Effector memory CD4-positive, alpha-beta T cell (primary cell): ENCODE results near the gene PHYH.

Experiments used
- DNase-seq, 3 donors: peaks; one replicate each; pipeline ENCODE4 v3.0.0-alpha.2; 2020
- H3K27ac ChIP-seq: 2 replicates; pipeline ENCODE4 v1.7.0; 2013; ENCODE audit warnings: mild to moderate bottlenecking, low read length, moderate library complexity; ENCODE audit not compliant: insufficient read depth, poor library complexity, severe bottlenecking
- H3K27me3 ChIP-seq: replicated peaks from 2 replicates; pipeline ENCODE4 v1.7.0; 2013; ENCODE audit warnings: mild to moderate bottlenecking, low read length; ENCODE audit not compliant: insufficient read depth, control insufficient read depth, poor library complexity, severe bottlenecking
- H3K36me3 ChIP-seq: 2 replicates; pipeline ENCODE4 v1.7.0; 2013; ENCODE audit warnings: mild to moderate bottlenecking, low read length, moderate library complexity; ENCODE audit not compliant: control insufficient read depth, insufficient read depth
- H3K4me1 ChIP-seq: 2 replicates; pipeline ENCODE4 v1.7.0; 2013; ENCODE audit warnings: low read length, mild to moderate bottlenecking; ENCODE audit not compliant: control insufficient read depth, insufficient read depth, poor library complexity, severe bottlenecking
- H3K4me3 ChIP-seq: 2 replicates; pipeline ENCODE4 v1.7.0; 2013; ENCODE audit warnings: low read length, low read depth, mild to moderate bottlenecking; ENCODE audit not compliant: insufficient read depth, poor library complexity, severe bottlenecking
- H3K9me3 ChIP-seq: 2 replicates; pipeline ENCODE4 v1.7.0; 2013; ENCODE audit warnings: mild to moderate bottlenecking, low read length, moderate library complexity; ENCODE audit not compliant: control insufficient read depth

PHYH gene

DNA sequence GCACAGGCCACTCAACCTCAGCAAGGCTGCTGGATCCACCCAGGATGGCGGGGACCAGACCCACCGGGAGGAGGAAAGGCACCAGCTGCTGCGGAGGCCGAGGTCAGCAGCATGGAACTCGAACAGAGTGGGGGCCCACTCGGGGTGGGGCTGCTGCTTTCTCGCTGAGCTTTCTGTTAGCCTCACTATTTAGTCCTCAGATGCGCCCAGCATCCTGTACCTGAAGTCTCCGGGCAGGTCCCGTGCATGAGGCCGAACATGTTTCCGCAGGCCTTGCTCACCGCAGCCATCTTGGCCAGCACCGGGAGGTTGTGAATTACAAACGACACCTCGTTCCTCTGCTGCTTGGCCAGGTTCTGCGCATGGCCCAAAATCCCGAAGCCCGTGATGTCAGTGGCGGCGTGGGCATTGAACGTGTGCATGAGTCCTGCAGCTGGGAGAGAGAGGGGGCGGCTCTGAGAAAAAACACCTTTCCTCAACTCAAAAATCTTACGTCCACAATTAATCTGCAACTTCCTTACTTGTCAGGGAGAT is 22.8 kb upstream of the PHYH start:
- no peak overlapping the region for H3K4me3 ChIP-seq
- no peaks in the 10 kb centered on the region for H3K9me3 ChIP-seq
- no peaks in the 10 kb centered on the region for H3K4me1 ChIP-seq
- no peaks in the 10 kb centered on the region for H3K27me3 ChIP-seq
- peaks cover 52% of the 10 kb centered on the region for H3K36me3 ChIP-seq
- DNase-seq: no peak
- no peak overlapping the region for H3K27ac ChIP-seq

DNA sequence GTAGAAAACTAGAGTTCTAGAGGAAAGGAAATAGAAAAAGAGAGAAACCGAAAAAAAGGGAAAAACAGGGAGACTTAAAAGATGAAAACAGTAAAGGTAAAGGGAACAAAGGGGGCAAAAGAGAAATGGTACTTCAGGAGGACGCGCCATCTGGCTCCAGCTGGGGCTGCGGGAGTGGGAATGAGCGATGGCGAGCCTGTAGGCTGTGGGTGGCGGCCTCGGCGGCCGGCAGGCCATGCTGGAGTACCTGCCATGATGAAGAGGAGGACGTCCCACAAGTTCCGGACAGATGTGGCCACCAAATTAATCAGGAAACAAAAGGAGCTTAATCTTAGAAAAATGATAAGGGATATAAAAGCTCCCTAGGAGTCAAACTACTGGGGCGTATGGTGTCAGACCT is 21.7 kb upstream of the PHYH start:
- Histone ChIP-seq H3K27ac (no peak overlapping the region), H3K27me3 (no peaks in the 10 kb centered on the region), H3K36me3 (peaks cover 45% of the 10 kb centered on the region), H3K4me3 (no peak overlapping the region), H3K4me1 (no peaks in the 10 kb centered on the region), H3K9me3 (no peaks in the 10 kb centered on the region)
- DNase-seq: no peak

DNA sequence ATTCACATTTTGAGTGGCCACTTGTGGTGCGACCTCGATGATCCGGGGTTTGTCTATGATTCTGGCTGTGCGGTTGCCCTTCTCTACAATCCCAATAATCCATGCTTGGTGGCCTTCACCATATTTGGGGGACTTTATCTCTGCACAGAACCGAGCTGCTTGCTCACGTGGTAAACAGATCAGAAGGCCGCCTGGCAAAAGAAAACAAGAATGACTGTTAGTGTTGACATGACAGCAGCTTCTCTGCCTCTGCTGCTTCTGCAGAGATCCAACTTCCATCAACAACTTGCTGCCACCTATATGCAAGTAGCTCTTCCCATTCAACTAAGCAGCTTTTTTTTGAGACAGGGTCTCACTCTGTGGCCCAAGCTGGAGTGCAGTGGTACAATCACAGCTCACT is 19.3 kb upstream of the PHYH start:
- no peaks in the 10 kb centered on the region for H3K4me1 ChIP-seq
- H3K27ac ChIP-seq: no peak overlapping the region
- no peak for DNase-seq
- H3K9me3 ChIP-seq: no peaks in the 10 kb centered on the region
- H3K4me3 ChIP-seq: no peak overlapping the region
- H3K27me3 ChIP-seq: no peaks in the 10 kb centered on the region
- H3K36me3 ChIP-seq: peaks cover 25% of the 10 kb centered on the region

DNA sequence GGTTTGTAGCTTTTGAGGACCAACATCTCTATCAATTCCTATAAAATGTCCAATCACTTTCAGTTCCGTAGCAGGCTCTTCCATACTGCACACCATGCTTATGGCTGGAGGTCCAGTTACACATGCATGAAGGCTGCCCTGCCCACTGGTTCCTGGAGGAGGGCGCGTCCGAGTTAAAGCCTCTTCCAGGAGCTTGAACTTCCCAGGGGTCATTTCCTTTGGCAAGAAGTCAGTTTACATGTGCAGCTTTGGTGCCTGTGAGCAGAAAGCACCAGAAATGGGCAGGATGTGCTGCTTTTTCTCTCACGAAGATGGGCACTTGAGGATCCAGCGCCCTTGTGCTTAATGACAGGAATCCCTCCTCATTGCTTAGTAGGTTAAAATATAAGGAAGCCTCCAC is 17.6 kb upstream of the PHYH start:
- DNase-seq: no peak
- Histone ChIP-seq H3K4me1 (no peaks in the 10 kb centered on the region), H3K27ac (no peak overlapping the region), H3K36me3 (peaks cover 18% of the 10 kb centered on the region), H3K9me3 (no peaks in the 10 kb centered on the region), H3K27me3 (no peaks in the 10 kb centered on the region), H3K4me3 (no peak overlapping the region)

DNA sequence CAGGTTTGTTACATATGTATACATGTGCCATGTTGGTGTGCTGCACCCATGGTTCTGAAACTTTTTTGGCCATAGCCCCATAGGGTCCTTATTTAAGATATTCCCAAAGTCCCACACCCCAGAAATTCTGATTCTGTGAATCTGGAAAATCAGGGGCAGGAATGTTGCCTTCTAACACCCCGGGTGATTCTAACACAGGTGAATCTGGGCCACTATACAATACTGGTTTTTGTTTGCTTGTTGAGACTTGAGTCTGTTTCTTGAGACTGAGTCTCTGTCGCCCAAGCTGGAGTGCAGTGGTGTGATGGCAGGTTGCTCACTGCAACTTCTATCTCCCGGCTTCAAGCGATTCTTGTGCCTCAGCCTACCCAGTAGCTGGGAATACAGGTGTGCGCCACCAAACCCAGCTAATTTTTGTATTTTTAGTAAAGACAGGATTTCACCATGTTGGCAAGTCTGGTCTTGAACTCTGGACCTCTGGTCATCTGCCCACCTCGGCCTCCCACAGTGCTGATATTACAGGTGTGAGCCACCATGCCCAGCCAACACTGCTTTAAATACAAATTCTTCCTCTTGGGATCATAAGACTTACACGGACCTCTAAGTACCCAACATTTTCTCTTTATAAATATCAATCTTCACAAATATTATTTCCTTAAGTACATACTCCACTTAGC is 16.9 kb upstream of the PHYH start:
- Histone ChIP-seq H3K27ac (no peak overlapping the region), H3K36me3 (peaks cover 14% of the 10 kb centered on the region), H3K4me3 (no peak overlapping the region), H3K4me1 (no peaks in the 10 kb centered on the region), H3K27me3 (no peaks in the 10 kb centered on the region), H3K9me3 (no peaks in the 10 kb centered on the region)
- no peak for DNase-seq

DNA sequence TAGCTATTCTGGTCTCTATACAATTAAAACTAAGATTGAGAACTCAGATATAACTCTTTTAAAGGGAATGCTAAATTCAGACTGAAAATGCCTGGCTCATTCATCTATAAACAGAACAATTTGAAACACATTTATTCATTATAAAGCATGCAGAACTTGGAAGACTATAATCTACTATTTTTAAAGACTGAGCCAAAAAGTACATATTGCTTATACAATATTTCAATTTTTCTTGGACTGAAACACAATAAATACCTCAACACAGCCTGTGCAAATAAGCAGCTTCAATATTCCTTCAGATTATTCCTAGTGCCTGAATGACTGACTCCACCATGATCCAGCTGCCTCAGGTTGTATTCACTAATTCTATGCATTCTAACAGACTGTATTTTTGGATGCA is 15.5 kb upstream of the PHYH start:
- no peak for DNase-seq
- no peak overlapping the region for H3K27ac ChIP-seq

DNA sequence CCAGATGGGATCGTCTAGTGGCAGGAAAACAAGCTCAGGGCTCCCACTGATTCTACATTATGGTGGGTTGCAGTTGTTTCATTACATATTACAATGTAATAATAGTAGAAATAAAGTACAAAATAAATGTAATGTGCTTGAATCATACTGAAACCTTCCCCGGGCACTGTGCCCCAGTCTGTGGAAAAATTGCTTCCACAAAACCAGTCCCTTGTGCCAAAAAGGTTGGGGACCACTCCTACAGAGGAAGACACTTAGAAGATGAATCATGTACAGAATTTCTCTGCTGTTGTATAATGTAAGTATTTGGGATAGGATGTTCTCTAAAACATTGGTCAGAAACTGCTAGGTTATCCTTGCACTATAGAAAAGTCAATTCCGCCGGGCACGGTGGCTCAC is 11.3 kb upstream of the PHYH start:
- H3K9me3 ChIP-seq: no peaks in the 10 kb centered on the region
- no peaks in the 10 kb centered on the region for H3K36me3 ChIP-seq
- H3K4me3 ChIP-seq: no peak overlapping the region
- no peaks in the 10 kb centered on the region for H3K4me1 ChIP-seq
- H3K27me3 ChIP-seq: no peaks in the 10 kb centered on the region
- DNase-seq: no peak
- H3K27ac ChIP-seq: no peak overlapping the region

More for the DNA sequence above, 15.5 kb upstream of the PHYH start:
- Histone ChIP-seq H3K4me3 (no peak overlapping the region), H3K4me1 (no peaks in the 10 kb centered on the region), H3K36me3 (peaks cover 8% of the 10 kb centered on the region), H3K9me3 (no peaks in the 10 kb centered on the region), H3K27me3 (no peaks in the 10 kb centered on the region)

DNA sequence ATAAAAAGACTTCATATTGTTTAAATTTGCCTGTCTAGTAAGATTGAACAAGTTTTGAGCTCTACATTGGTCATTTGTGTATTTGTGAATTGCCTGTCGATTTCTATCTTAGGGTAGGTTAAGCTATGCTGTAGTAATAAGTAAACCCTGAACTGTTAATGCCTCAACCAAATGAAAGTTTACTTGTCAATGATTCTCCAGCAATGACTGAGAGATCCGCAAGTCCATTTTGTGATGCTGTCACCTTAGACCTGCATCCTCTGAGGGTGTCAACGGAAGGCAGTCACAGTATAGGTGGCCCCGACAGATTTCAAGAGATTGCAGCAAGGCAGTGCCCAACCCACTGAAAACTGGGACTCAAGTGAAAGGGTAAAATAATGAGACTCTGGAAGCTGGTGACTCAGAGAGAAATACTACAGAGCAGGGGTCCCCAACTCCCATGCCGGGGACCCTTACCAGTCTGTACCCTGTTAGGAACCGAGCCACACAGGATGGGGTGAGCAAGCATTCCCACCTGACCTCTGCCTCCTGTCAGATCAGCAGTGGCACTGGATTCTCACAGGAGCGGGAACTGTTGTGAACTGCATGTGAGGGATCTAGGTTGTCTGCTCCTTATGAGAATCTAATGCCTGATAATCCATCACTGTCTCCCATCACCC is 10.8 kb upstream of the PHYH start:
- no peak for DNase-seq
- Histone ChIP-seq H3K27me3 (no peaks in the 10 kb centered on the region), H3K36me3 (no peaks in the 10 kb centered on the region), H3K4me1 (no peaks in the 10 kb centered on the region), H3K9me3 (no peaks in the 10 kb centered on the region), H3K27ac (no peak overlapping the region), H3K4me3 (no peak overlapping the region)

DNA sequence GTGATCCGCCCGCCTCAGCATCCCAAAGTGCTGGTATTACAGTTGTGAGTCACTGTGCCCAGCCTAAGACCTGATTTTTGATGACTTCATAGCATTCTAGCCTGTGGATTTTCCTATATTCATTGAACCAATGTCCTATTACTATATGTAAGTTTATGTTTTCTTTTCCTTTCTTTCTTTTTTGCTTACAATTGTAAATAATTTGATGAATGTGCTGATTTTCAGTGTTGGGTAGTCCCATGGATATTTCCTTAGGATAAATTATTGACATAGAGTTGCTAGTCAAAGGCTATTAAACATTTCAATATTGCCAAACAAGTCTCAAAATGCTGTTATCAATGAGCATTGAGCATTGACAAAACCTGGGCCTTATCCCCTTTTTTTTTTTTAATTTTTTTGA is 9.9 kb upstream of the PHYH start:
- Histone ChIP-seq H3K9me3 (no peaks in the 10 kb centered on the region), H3K4me1 (no peaks in the 10 kb centered on the region), H3K36me3 (no peaks in the 10 kb centered on the region), H3K27me3 (no peaks in the 10 kb centered on the region), H3K27ac (no peak overlapping the region), H3K4me3 (no peak overlapping the region)
- DNase-seq: no peak

DNA sequence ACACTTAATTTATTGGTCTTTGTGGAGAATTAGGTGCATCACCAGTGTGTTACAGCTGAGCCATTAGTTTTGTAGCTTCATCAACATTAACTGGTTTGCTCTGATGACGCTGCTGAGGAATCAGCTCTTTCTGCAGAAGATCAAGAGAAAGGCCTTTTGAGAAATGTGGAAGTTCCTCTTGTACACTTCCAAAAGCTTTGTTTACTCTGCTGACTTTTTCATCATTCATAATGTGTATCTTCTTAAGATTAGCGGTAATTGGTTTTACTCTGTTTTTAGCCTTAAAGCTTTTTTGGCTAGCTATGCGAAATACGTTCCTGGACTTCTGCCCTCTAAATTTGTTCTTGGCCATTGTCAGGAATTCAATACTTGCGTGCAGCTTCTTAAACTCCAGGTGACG is 8.2 kb upstream of the PHYH start:
- no peaks in the 10 kb centered on the region for H3K9me3 ChIP-seq
- H3K36me3 ChIP-seq: no peaks in the 10 kb centered on the region
- no peak overlapping the region for H3K4me3 ChIP-seq
- H3K27ac ChIP-seq: no peak overlapping the region
- no peaks in the 10 kb centered on the region for H3K4me1 ChIP-seq
- H3K27me3 ChIP-seq: no peaks in the 10 kb centered on the region
- DNase-seq: no peak
